IPS DF 4.7 (cell line): ENCODE results near the gene NOSTRIN.
A peak's percentile ranks its signal among the peaks of the same experiment; 100 is the strongest.
"Not testable (repeated sequence)": the region's sequence is repeated elsewhere in the genome, so short reads cannot be mapped to it uniquely, and the experiment has no call there.

Source experiments
- DNase-seq: peaks from one replicate; pipeline ENCODE4 v3.0.0-alpha.2; 2013; ENCODE audit warnings: low spot score; ENCODE audit errors: extremely low read depth

Gene NOSTRIN

GRCh38 chr2:168819050-168819715, 16.7 kb downstream of the NOSTRIN start:
- DNase-seq, result no peak

GRCh38 chr2:168819829-168820489, 17.5 kb downstream of the NOSTRIN start:
- no peak for DNase-seq

GRCh38 chr2:168821577-168821976, 19.1 kb downstream of the NOSTRIN start:
- DNase-seq, result no peak

DNA sequence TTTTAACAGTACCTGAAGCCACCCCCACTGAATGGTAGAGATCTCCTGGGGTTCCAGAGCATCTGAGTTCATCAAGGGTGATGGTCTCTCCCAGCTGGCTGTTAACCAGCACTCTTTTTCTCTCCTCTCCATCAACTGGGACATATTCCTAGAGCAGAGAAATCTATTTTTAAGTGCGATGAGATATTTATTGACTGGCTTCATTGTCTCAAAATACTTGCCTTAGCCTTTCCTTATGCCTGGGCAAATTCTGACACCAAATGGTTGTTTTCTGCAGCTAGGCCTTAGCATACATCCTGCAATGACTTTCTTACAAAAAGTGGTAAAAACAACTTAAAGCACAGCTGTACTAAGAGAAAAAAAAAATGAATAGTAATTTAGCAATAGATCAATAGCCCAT, 19.6 kb downstream of the NOSTRIN start:
- DNase-seq, result no peak

DNA sequence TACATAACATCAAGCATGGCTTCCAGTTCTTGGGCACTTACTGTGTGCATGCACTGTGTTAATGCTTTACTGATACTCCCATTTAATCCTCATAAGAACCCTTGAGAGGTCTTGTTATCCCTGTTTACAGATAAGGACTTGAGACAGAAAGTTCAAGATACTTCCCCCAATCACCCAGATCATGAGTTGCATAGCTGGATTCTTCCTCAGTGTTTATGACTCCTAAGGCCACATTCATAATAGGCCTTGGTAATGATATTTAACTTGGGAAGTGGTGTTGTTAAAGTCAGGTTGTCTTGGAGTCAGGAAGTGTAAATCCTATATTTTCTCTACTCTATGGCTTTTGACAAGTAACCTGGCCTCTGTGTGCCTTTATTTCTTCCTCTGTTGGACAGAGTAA, 22.7 kb downstream of the NOSTRIN start:
- no peak for DNase-seq

DNA sequence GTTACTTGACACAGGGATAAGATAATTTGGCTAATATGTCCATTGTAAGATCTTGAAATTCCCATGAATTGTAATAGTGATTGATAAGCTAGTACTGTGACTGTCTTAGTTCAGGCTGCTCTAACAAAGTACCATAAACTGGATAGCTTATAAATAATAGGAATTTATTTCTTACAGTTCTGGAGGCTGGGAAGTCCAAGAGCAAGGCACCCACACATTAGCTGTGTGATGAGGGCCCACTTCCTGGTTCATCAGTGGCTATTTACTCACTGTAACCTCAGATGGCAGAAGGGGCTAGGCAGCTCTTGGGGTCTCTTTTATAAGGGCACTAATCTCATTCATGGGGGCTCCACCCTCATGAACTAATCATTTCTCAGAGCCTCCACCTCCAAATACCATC, 28.5 kb downstream of the NOSTRIN start:
- no peak for DNase-seq

DNA sequence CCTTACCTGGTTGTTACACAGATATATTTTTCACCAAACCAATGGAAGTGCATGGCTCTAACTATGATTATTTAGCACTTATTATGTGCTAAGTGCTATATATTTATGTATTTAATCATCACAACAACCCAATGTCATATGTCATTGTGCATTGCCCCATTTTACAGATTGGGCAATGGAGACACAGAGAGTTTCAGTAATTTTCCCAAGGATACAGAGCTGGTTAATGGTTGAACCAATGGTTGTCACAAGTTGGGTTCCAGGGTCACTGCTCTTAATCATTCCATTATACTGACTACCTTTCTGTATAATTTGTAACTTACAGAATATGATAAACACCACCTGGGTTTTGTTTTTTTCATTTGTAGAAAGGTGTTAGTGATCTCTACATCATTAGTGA, 29.2 kb downstream of the NOSTRIN start:
- DNase-seq, result no peak

DNA sequence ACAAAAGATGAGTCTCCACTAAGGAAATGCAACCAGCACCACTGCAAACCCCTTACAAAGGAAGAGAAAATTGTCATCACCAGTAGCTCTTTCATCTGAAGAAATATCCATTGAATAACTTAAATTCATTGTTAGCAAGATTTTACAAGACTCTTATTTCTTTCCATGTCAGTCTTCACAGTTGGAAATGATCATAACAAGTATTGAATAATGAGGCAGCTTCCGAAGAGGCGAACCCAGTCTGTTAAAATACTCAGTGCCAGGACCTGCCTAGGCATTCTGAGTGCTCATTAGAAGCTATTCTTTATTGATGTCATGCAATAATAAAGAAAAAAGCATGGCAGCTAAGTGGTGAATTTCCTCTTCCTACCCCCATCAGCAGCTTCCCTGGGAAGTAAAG, 33.5 kb downstream of the NOSTRIN start:
- DNase-seq, result no peak

DNA sequence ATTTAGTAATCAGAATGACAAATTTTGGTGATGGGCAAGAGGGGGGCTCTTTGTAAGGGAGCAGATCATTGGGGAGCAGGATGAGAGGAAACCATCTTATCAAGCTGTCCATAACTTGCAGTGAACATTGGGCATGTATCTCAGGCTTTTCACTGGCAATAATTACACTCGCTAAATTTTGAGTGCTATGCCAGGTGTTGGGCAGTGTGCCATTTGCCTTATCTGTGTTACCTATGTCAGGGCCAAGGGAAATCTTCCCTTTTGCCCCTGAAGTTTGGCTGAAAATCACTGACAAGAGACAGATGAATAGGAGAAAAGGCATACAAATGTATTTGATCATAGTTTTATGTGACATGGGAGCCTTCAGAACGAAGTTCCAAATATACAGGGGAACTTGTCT, 39.0 kb downstream of the NOSTRIN start:
- DNase-seq, result no peak

- no peak for DNase-seq
Measured at GRCh38 chr2:168843253-168843652, 40.8 kb downstream of the NOSTRIN start.

DNA sequence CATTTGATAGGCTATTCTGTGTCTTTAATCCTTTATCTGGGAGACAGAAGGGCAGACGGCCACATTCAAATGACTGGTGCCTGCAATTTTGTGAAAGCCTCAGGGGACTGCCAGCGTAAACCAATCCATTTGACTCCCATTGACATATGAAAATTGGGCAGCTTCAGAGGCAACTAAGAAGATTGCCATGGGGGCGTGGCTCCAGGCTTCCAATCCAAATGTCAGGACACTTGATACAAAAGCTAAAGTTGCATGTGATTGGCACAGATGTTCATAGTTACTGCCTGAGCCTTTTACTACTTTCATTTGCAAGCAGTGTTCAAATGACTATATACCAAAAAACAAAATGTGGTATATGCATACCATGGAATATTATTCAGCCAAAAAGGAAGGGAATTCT, 45.8 kb downstream of the NOSTRIN start:
- DNase-seq, result no peak

- peak; percentile 16 for DNase-seq
Measured at GRCh38 chr2:168849610-168850009, 47.2 kb downstream of the NOSTRIN start.

GRCh38 chr2:168850846-168851245, 48.4 kb downstream of the NOSTRIN start:
- DNase-seq, result no peak

GRCh38 chr2:168851674-168852320, 49.4 kb downstream of the NOSTRIN start:
- no peak for DNase-seq

DNA sequence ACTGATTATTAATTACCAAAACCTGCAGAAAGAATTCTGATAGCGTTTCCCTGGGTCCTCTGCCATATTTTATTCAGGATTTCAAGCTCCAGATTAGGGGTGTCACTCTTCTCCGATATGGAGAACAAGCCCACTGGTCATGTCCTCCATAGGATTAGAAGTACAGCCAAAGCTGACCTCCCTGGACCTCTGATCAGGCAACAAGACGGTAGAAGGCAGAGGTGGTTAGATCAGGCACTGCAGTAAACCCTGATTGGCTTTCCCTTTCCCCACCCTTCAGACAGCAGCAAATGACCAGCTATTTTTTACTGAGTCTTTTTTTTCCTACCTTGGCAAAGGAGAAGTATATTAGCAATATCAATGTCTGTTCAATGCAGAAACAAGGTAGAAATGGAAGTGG, 50.0 kb downstream of the NOSTRIN start:
- DNase-seq, result no peak

DNA sequence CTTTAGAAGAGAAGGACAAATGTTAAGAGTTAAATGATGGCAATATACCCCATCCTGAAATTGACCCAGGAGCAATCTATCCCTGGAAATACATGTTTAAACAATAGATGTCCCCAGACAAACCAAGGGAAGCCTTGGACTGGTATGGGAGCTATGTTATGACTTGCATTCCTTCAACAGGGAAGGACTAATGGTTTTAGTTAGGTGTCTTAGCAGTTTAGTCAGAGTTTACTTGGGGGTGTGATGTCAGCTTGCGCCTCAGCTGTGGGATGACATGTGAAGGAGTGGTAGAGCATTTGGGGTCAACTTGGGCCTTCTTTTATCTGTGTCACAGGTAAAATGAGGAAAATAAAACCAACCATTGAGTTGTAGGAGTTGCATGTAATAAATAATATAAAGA, 51.0 kb downstream of the NOSTRIN start:
- no peak for DNase-seq

GRCh38 chr2:168854651-168855050, 52.2 kb downstream of the NOSTRIN start:
- DNase-seq, result no peak

DNA sequence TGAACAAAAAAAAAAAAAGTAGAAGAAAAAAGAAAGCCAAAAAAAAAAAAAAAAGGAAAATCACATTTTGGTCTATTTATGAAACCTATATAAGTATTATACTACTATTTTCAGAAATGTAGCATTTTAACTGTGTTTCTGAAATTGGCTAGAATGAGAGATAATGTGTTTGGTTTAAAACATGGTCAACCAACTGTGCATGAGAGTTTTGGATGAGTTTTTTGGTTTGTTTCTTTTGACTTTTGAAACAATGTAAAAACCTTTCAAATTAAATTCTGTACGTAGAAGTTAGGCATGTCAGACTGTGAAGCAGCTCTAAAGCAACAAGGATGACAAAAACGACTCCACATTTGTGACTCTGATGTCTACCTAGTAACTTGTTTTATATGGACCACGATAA, 53.2 kb downstream of the NOSTRIN start:
- no peak for DNase-seq

DNA sequence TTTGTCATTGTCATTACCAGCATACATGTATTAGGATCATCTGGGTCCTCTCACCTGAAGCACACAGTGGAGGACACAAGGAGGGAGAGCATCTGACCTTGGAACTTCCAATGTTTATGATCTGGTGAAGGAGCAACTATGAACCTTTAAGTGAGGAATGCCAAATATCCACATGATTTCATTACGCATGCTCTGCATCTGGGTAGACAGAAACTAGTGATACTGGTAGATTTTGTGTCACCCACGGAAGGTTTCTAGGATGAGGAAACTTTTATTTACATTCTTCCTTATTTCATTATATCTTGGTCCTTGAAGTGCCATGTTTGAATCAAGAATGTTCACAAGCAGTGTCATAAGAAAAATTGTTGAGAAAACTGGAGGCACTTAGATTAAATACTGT, 55.7 kb downstream of the NOSTRIN start:
- DNase-seq, result no peak

DNA sequence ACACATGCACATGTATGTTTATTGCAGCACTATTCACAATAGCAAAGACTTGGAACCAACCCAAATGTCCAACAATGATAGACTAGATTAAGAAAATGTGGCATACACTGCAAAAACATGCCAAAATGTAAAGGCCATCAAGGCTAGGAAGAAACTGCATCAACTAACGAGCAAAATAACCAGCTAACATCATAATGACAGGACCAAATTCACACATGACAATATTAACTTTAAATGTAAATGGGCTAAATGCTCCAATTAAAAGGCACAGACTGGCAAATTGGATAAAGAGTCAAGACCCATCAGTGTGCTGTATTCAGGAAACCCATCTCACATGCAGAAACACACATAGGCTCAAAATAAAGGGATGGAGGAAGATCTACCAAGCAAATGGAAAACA, 64.7 kb downstream of the NOSTRIN start:
- not testable (repeated sequence) for DNase-seq

DNA sequence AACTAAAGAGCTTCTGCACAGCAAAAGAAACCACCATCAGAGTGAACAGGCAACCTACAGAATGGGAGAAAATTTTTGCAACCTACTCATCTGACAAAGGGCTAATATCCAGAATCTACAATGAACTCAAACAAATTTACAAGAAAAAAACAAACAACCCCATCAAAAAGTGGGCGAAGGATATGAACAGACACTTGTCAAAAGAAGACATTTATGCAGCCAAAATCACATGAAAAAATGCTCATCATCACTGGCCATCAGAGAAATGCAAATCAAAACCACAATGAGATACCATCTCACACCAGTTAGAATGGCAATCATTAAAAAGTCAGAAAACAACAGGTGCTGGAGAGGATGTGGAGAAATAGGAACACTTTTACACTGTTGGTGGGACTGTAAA, 67.9 kb downstream of the NOSTRIN start:
- not testable (repeated sequence) for DNase-seq

DNA sequence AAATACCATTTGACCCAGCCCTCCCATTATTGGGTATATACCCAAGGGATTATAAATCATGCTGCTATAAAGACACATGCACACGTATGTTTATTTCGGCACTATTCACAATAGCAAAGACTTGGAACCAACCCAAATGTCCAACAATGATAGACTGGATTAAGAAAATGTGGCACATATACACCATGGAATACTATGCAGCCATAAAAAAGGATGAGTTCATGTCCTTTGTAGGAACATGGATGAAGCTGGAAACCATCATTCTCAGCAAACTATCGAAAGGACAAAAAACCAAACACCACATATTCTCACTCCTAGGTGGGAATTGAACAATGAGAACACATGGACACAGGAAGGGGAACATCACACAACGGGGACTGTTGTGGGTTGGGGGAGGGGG, 68.4 kb downstream of the NOSTRIN start:
- not testable (repeated sequence) for DNase-seq
